Measurements from ENCODE around the gene ETV3L.

Gene ETV3L

GRCh38 chr1:157138220-157139051, 38.8 kb upstream of the ETV3L start, which contains the start of gene ETV3:
TSS of gene ETV3 (minus strand) at chr1:157138395. CDS start at chr1:157136352, 2,043 bp downstream.
- no peaks in the 10 kb centered on the region for H3K27me3 ChIP-seq (ENCODE audit: insufficient read depth, low read depth, severe bottlenecking)
- peak; percentile 99 for DNase-seq
- peak within 1 kb of the TSS; percentile 97 for H3K4me3 ChIP-seq (ENCODE audit: low read depth, low read length)
- peaks cover 27% of the 10 kb centered on the region for H3K36me3 ChIP-seq
- TF ChIP-seq, protein P1, sequence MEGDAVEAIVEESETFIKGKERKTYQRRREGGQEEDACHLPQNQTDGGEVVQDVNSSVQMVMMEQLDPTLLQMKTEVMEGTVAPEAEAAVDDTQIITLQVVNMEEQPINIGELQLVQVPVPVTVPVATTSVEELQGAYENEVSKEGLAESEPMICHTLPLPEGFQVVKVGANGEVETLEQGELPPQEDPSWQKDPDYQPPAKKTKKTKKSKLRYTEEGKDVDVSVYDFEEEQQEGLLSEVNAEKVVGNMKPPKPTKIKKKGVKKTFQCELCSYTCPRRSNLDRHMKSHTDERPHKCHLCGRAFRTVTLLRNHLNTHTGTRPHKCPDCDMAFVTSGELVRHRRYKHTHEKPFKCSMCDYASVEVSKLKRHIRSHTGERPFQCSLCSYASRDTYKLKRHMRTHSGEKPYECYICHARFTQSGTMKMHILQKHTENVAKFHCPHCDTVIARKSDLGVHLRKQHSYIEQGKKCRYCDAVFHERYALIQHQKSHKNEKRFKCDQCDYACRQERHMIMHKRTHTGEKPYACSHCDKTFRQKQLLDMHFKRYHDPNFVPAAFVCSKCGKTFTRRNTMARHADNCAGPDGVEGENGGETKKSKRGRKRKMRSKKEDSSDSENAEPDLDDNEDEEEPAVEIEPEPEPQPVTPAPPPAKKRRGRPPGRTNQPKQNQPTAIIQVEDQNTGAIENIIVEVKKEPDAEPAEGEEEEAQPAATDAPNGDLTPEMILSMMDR (IDR thresholded peaks at IDR 0.05; ENCODE audit: low read depth, low read length) = no peak
- no peaks in the 10 kb centered on the region for H3K9me3 ChIP-seq (ENCODE audit: severe bottlenecking)
- peak within 1 kb of the TSS; percentile 87 for H3K27ac ChIP-seq

DNA sequence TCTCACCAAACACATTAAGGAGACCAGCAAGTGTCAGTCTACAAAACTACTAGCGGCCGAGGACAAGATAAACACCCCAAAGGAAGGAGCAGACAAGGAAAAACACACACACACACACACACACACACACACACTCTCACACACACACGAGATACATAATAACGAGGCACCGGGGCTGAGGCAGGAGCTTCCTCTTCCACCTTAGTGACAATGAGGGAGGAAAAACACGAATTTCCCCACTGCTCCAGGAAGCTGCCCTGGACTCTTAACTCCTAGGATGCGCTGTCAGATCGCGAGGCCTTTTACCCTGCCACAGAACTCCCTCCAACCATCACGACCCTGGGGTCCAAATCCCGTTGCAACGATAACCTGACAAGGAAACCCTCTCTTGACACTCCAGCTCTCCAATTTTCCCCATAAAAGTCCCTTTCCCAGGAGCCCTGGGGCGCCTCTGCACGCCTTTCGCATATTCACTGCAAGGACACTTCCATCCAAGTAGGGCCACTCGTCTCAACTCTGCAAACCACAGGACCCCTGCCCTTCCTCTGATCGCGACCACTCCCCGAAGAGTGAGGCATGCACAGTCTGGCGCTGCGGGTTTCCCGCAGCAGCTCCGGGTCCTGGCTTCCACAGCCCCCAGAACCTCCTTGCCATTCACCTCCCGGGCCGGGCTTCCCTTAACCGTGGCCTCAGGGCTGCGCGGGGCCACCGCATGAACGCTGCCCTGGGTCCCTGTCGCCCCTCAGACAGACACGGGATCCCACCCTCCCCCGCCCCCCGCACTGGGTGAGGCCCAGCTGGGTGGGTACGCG, 38.0 kb upstream of the ETV3L start:
- no peak for DNase-seq

GRCh38 chr1:157137046-157137407, 37.4 kb upstream of the ETV3L start:
- peak; percentile 72 for DNase-seq
- Histone ChIP-seq H3K9me3 (ENCODE audit: severe bottlenecking) (no peaks in the 10 kb centered on the region), H3K27me3 (ENCODE audit: insufficient read depth, low read depth, severe bottlenecking) (no peaks in the 10 kb centered on the region), H3K27ac (0 out of 2 replicates have a peak overlapping the region, but pooled peaks have one; percentile 87), H3K4me3 (ENCODE audit: low read depth, low read length) (peak overlapping the region; percentile 97), H3K36me3 (peaks cover 41% of the 10 kb centered on the region)
- TF ChIP-seq, protein P1 (IDR thresholded peaks at IDR 0.05; ENCODE audit: low read depth, low read length) = no peak

More for the DNA sequence above, 38.0 kb upstream of the ETV3L start:
- TF ChIP-seq, protein P1 (IDR thresholded peaks at IDR 0.05; ENCODE audit: low read depth, low read length) = no peak
- Histone ChIP-seq H3K27ac (peak overlapping the region; percentile 87), H3K36me3 (peaks cover 35% of the 10 kb centered on the region), H3K4me3 (ENCODE audit: low read depth, low read length) (peak overlapping the region; percentile 97), H3K27me3 (ENCODE audit: insufficient read depth, low read depth, severe bottlenecking) (no peaks in the 10 kb centered on the region), H3K9me3 (ENCODE audit: severe bottlenecking) (no peaks in the 10 kb centered on the region)

GRCh38 chr1:157136133-157136532, 36.5 kb upstream of the ETV3L start:
- H3K36me3 ChIP-seq = peaks cover 50% of the 10 kb centered on the region
- H3K4me3 ChIP-seq (ENCODE audit: low read depth, low read length) = no peak overlapping the region
- TF ChIP-seq, protein P1 (IDR thresholded peaks at IDR 0.05; ENCODE audit: low read depth, low read length) = peak; percentile 62
- no peaks in the 10 kb centered on the region for H3K27me3 ChIP-seq (ENCODE audit: insufficient read depth, low read depth, severe bottlenecking)
- no peak for DNase-seq
- no peaks in the 10 kb centered on the region for H3K9me3 ChIP-seq (ENCODE audit: severe bottlenecking)
- H3K27ac ChIP-seq = no peak overlapping the region

DNA sequence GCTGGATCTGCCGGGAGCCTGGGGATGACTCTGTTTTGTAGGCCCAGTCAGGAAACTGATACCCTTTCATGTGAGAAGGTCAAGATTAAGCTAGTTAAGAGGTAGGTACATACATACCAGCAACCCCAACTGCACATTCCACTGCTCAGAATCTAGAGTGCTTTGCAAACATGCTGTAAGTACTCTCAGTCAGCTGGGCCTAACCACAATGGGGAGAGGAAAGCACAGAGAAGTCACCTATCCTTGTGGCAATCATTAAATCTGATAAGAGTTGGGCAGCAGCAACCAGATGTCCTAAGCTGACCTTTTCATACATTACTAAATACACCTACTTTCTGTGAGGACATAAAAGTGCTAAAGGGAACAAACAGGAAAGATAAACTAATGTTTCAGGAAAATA, 36.0 kb upstream of the ETV3L start:
- Histone ChIP-seq H3K36me3 (peaks cover 55% of the 10 kb centered on the region), H3K4me3 (ENCODE audit: low read depth, low read length) (no peak overlapping the region)
- TF ChIP-seq, protein P1 (IDR thresholded peaks at IDR 0.05; ENCODE audit: low read depth, low read length) = no peak

More for the DNA sequence above, 36.0 kb upstream of the ETV3L start:
- DNase-seq = no peak
- H3K9me3 ChIP-seq (ENCODE audit: severe bottlenecking) = no peaks in the 10 kb centered on the region
- no peaks in the 10 kb centered on the region for H3K27me3 ChIP-seq (ENCODE audit: insufficient read depth, low read depth, severe bottlenecking)
- no peak overlapping the region for H3K27ac ChIP-seq
